Urothelium cell line (cell line): Measurements from ENCODE around the gene PARD3.
"Not testable (repeated sequence)": the region's sequence is repeated elsewhere in the genome, so short reads cannot be mapped to it uniquely, and the experiment has no call there.

ENCODE experiments used
- DNase-seq: peaks from one replicate; pipeline ENCODE4 v3.0.0; 2011; ENCODE audit warnings: low spot score, mixed read lengths
- FAIRE-seq: peaks from 2 replicates; lab custom pipeline; 2011; peaks lifted over from hg19 to GRCh38; lab: Jason Lieb, UNC

PARD3 gene

GRCh38 chr10:34078745-34079470 lies 736.2 kb downstream of the PARD3 start:
- DNase-seq (no peak), FAIRE-seq (no peak)

- DNase-seq (no peak), FAIRE-seq (no peak)
Measured at GRCh38 chr10:34078017-34078744, 736.9 kb downstream of the PARD3 start.

GRCh38 chr10:34076443-34076842 lies 738.7 kb downstream of the PARD3 start:
- FAIRE-seq (no peak), DNase-seq (no peak)

GRCh38 chr10:34075254-34075926 lies 739.7 kb downstream of the PARD3 start:
- no peak for DNase-seq
- no peak for FAIRE-seq

- no peak for FAIRE-seq
- no peak for DNase-seq
Measured at GRCh38 chr10:34074051-34074450, 741.0 kb downstream of the PARD3 start.

- not testable (repeated sequence) for DNase-seq, FAIRE-seq
Measured at GRCh38 chr10:34067741-34068140, 747.4 kb downstream of the PARD3 start.

- no peak for DNase-seq
- FAIRE-seq: no peak
Measured at GRCh38 chr10:34063592-34063991, 751.5 kb downstream of the PARD3 start.

- no peak for DNase-seq
- FAIRE-seq: no peak
Measured at GRCh38 chr10:34061841-34062240, 753.3 kb downstream of the PARD3 start.
